CD14-positive monocyte (primary cell): ENCODE results near the gene B3GNT7. TPM values are rescaled to one million over a fixed set of nuclear protein-coding genes. Genes with fewer than 3 reads are reported as not detected.
A peak's percentile ranks its signal among the peaks of the same experiment; 100 is the strongest.

Source experiments
- DNase-seq, 3 donors: peaks; one replicate each; pipeline ENCODE4 v3.0.0-alpha.2; 2011 to 2022
- H2AFZ ChIP-seq: 2 replicates; pipeline ENCODE4 v1.6.0; 2012; ENCODE audit warnings: mild to moderate bottlenecking, low read depth, low read length, inconsistent platforms; ENCODE audit not compliant: insufficient read depth, poor library complexity, severe bottlenecking
- H3K27ac ChIP-seq, 2 donors: 1 replicate in 1 of 2; 2 replicates in 1 of 2; pipeline ENCODE4 v1.5.1; 2012 to 2013; ENCODE audit warnings: low read length in 2 of 2, control low read depth in 1 of 2, inconsistent platforms in 1 of 2, low read depth in 1 of 2, mild to moderate bottlenecking in 1 of 2
- H3K27me3 ChIP-seq, 2 donors: one replicate each; pipeline versions ENCODE4 v1.6.0 to v1.6.1; 2011 to 2013; ENCODE audit warnings: low read length in 2 of 2; ENCODE audit not compliant: control insufficient read depth in 2 of 2, insufficient read depth in 2 of 2
- H3K36me3 ChIP-seq, 2 donors: replicated peaks in 1 of 2; 1 replicate in 1 of 2; 2 replicates in 1 of 2; pipeline versions ENCODE4 v1.5.1 to v1.6.1; 2012 to 2013; ENCODE audit warnings: low read length in 2 of 2, control low read depth in 1 of 2, inconsistent platforms in 1 of 2, mild to moderate bottlenecking in 1 of 2; ENCODE audit not compliant: insufficient read depth in 2 of 2, control insufficient read depth in 1 of 2
- H3K4me1 ChIP-seq, 2 donors: 1 replicate in 1 of 2; 2 replicates in 1 of 2; pipeline versions ENCODE4 v1.5.1 to v1.6.1; 2012 to 2013; ENCODE audit warnings: low read length in 2 of 2, control low read depth in 1 of 2, inconsistent platforms in 1 of 2, mild to moderate bottlenecking in 1 of 2, moderate library complexity in 1 of 2; ENCODE audit not compliant: insufficient read depth in 2 of 2, control insufficient read depth in 1 of 2
- H3K4me2 ChIP-seq: replicated peaks from 2 replicates; pipeline ENCODE3; 2012; ENCODE audit warnings: low read length, moderate library complexity, mild to moderate bottlenecking; ENCODE audit not compliant: poor library complexity, severe bottlenecking; ENCODE audit errors: extremely low read depth
- H3K4me3 ChIP-seq, 3 experiments: fragments of 200-600 bp in 1 of 3; sonication (generic) in 1 of 3; replicated peaks in 1 of 3; 1 replicate in 2 of 3; 2 replicates in 1 of 3; pipeline ENCODE4 v1.5.1; 2011 to 2013; ENCODE audit warnings: low read length in 3 of 3, mild to moderate bottlenecking in 3 of 3, control low read depth in 2 of 3, low read depth in 2 of 3, inconsistent platforms in 1 of 3, moderate library complexity in 1 of 3
- H3K79me2 ChIP-seq: 2 replicates; pipeline ENCODE4 v1.6.0; 2012; ENCODE audit warnings: mild to moderate bottlenecking, control low read depth, inconsistent platforms, low read length, moderate library complexity; ENCODE audit not compliant: insufficient read depth
- H3K9ac ChIP-seq: 2 replicates; pipeline ENCODE4 v1.6.0; 2017; ENCODE audit warnings: low read length, mild to moderate bottlenecking; ENCODE audit not compliant: insufficient read depth, poor library complexity, severe bottlenecking
- H3K9me3 ChIP-seq, 2 donors: replicated peaks in 1 of 2; 1 replicate in 1 of 2; 2 replicates in 1 of 2; pipeline versions ENCODE4 v1.5.1 to v1.6.1; 2012 to 2013; ENCODE audit warnings: low read length in 2 of 2, control low read depth in 1 of 2; ENCODE audit not compliant: control insufficient read depth in 1 of 2, insufficient read depth in 1 of 2
- H4K20me1 ChIP-seq: 2 replicates; pipeline ENCODE4 v1.6.0; 2012; ENCODE audit warnings: mild to moderate bottlenecking, low read length, control low read depth, moderate library complexity; ENCODE audit not compliant: insufficient read depth
- H3K27ac Mint-ChIP-seq, 7 donors: one replicate each; pipeline ENCODE4 v1.8.0; 2020; ENCODE audit warnings: mild to moderate bottlenecking in 7 of 7, mixed read lengths in 7 of 7, moderate library complexity in 6 of 7, inconsistent platforms in 2 of 7
- H3K27me3 Mint-ChIP-seq, 3 donors: one replicate each; pipeline ENCODE4 v1.8.0; 2021 to 2022; ENCODE audit warnings: low read depth in 3 of 3, mild to moderate bottlenecking in 3 of 3, mixed read lengths in 3 of 3, moderate library complexity in 3 of 3, inconsistent platforms in 1 of 3
- H3K36me3 Mint-ChIP-seq, 2 donors: one replicate each; pipeline ENCODE4 v1.8.0; 2020; ENCODE audit warnings: mixed read lengths in 2 of 2, inconsistent platforms in 1 of 2, mild to moderate bottlenecking in 1 of 2
- H3K4me1 Mint-ChIP-seq: one replicate; pipeline ENCODE4 v1.8.0; 2020; ENCODE audit warnings: mild to moderate bottlenecking, mixed read lengths
- H3K4me3 Mint-ChIP-seq, 2 donors: one replicate each; pipeline ENCODE4 v1.8.0; 2020; ENCODE audit warnings: mild to moderate bottlenecking in 2 of 2, mixed read lengths in 2 of 2, moderate library complexity in 1 of 2
- H3K9me3 Mint-ChIP-seq, 7 donors: one replicate each; pipeline ENCODE4 v1.8.0; 2020 to 2022; ENCODE audit warnings: mixed read lengths in 7 of 7, mild to moderate bottlenecking in 6 of 7, moderate library complexity in 6 of 7, inconsistent platforms in 2 of 7
- WGBS: methylation state at CpG from one replicate; pipeline ENCODE4 v1.1.5; 2013; ENCODE audit warnings: missing lambda C conversion rate; ENCODE audit not compliant: insufficient coverage; 5-methylcytosine and 5-hydroxymethylcytosine counted together
- intact Hi-C, 2 donors: fragments of 100-400 bp; cut with micrococcal nuclease; formaldehyde crosslinking; loops; one replicate each; pipeline versions ENCODE4 v1.15.0 to v1.15.1; 2023
- polyA plus RNA-seq, 3 donors: library from polyadenylated mRNA; depleted of rRNA in 1 of 3; unstranded in 2 of 3; stranded (reverse) in 1 of 3; fragments of 300-500 nt in 2 of 3; fragments of >200 nt in 1 of 3; fragmentation: Illumina TruSeq in 2 of 3; gene quantifications; 1 replicate in 2 of 3; 2 replicates in 1 of 3; pipeline ENCODE4 v1.2.3, GENCODE V29; 2012 to 2021
- TF ChIP-seq, protein P1 (sequence below): fragments of 200-600 bp; IDR thresholded peaks from one replicate; pipeline ENCODE4 v1.8.0; 2022; ENCODE audit warnings: antibody characterized with exemption, mild to moderate bottlenecking

Gene B3GNT7
- polyA plus RNA-seq, 3 donors = 0.05 TPM; not detected in 2

- Histone ChIP-seq H3K36me3 (no peaks in the 10 kb centered on the region), H3K4me1 (peaks cover 6 to 13% of the 10 kb centered on the region in 2 donors), H3K79me2 (no peaks in the 10 kb centered on the region), H3K4me3 (no peak overlapping the region), H3K9ac (no peak overlapping the region), H3K27me3 (peaks cover 8 to 21% of the 10 kb centered on the region in 2 donors), H3K4me2 (no peak overlapping the region), H3K27ac (no peak overlapping the region), H2AFZ (no peak overlapping the region), H4K20me1 (no peaks in the 10 kb centered on the region), H3K9me3 (peaks cover 11 to 15% of the 10 kb centered on the region in 2 donors)
- TF ChIP-seq, protein P1, sequence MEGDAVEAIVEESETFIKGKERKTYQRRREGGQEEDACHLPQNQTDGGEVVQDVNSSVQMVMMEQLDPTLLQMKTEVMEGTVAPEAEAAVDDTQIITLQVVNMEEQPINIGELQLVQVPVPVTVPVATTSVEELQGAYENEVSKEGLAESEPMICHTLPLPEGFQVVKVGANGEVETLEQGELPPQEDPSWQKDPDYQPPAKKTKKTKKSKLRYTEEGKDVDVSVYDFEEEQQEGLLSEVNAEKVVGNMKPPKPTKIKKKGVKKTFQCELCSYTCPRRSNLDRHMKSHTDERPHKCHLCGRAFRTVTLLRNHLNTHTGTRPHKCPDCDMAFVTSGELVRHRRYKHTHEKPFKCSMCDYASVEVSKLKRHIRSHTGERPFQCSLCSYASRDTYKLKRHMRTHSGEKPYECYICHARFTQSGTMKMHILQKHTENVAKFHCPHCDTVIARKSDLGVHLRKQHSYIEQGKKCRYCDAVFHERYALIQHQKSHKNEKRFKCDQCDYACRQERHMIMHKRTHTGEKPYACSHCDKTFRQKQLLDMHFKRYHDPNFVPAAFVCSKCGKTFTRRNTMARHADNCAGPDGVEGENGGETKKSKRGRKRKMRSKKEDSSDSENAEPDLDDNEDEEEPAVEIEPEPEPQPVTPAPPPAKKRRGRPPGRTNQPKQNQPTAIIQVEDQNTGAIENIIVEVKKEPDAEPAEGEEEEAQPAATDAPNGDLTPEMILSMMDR = no peak
- 89% methylated on average over 1 of the region's 3 CpGs for WGBS
- DNase-seq = no peak
- Mint-ChIP-seq H3K4me1 (peaks cover 11% of the 10 kb centered on the region), H3K27me3 (peaks cover 21 to 30% (median 23%) of the 10 kb centered on the region in 3 donors), H3K27ac (no peak overlapping the region), H3K4me3 (no peak overlapping the region), H3K36me3 (no peaks in the 10 kb centered on the region), H3K9me3 (peaks cover 12 to 26% (median 18%) of the 10 kb centered on the region in 7 donors)
- intact Hi-C loops = loop anchor here (5.0 kb wide), 2 partner anchors 114 to 184 kb away; no protein-coding TSS in a partner anchor
Observed at GRCh38 chr2:231411237-231411636, 15.7 kb downstream of the B3GNT7 start.

DNA sequence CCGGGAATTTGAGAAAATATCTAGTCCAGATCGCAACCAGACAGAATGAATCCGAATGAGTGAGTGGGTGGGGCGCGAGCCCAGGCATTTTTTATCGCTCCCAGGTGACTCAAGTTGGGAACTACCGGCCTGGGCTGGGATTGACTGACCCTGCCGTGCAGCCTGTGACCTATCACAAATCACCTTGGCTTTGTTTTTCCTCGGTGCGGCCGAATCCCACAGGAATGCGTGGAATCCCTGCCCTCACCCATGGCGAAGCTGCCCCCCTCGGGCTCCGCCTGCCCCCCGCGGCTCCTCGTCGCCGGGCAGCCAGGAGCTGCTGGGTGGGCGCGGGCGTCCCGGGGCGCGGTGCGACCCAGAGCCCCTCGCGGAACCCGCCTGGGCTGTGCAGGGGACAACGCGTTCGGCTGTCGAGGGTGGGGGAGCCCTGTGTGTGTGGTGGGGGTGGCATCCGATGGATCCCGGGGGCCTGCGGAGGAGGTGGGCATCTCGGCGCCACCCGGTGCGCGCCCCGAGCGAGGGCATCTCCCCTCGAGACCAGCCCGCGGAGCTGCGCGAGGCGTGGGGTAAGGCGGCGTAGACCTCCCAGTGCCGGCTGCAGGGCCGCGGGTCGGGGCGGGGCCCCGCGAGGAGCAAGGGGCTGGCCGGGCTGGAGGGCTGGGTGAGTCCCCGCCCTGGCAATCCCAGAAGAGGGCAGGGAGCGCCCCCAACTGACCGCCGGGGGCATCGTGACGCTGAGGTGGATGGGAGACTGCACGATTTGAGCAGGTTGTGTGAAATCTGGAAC, 16.5 kb downstream of the B3GNT7 start:
- peaks cover 12 to 28% (median 18%) of the 10 kb centered on the region in 7 donors for H3K9me3 Mint-ChIP-seq
- H3K27ac Mint-ChIP-seq = peak overlapping the region in 1 of 7 donors; percentile 36
- H3K27ac ChIP-seq = no peak overlapping the region
- TF ChIP-seq, protein P1 = peak; percentile 76
- H4K20me1 ChIP-seq = no peaks in the 10 kb centered on the region
- no peaks in the 10 kb centered on the region for H3K79me2 ChIP-seq
- peak overlapping the region in 2 of 3 experiments; percentile 4 to 67 for H3K4me3 ChIP-seq
- H3K27me3 ChIP-seq = peaks cover 8 to 21% of the 10 kb centered on the region in 2 donors
- peaks cover 5 to 13% of the 10 kb centered on the region in 2 donors for H3K4me1 ChIP-seq
- H3K36me3 Mint-ChIP-seq = no peaks in the 10 kb centered on the region
- peaks cover 23 to 30% (median 25%) of the 10 kb centered on the region in 3 donors for H3K27me3 Mint-ChIP-seq
- DNase-seq = peak; percentile 28 to 58 (median 35)
- peaks cover 9% of the 10 kb centered on the region for H3K4me1 Mint-ChIP-seq
- no peaks in the 10 kb centered on the region for H3K36me3 ChIP-seq
- H3K9ac ChIP-seq = peak overlapping the region; percentile 49
- peaks cover 11 to 15% of the 10 kb centered on the region in 2 donors for H3K9me3 ChIP-seq
- peak overlapping the region; percentile 80 for H2AFZ ChIP-seq
- peak overlapping the region; percentile 56 to 87 for H3K4me3 Mint-ChIP-seq
- 2% methylated on average over 57 of the region's 67 CpGs for WGBS
- intact Hi-C loops = loop anchor here (5.0 kb wide), 2 partner anchors 115 to 185 kb away; no protein-coding TSS in a partner anchor
- peak overlapping the region; percentile 83 for H3K4me2 ChIP-seq
